PC-3 (cell line): Measurements from ENCODE around the gene WASHC2A. TPM values are rescaled to one million over a fixed set of nuclear protein-coding genes. Genes with fewer than 3 reads are reported as not detected.
"Not testable (repeated sequence)": the region's sequence is repeated elsewhere in the genome, so short reads cannot be mapped to it uniquely, and the experiment has no call there.

Experiments
- ATAC-seq: fragments of 200-7000 bp; cut with Tn5 transposase; 2 replicates; pipeline ENCODE4 v1.9.1; 2020; ENCODE audit warnings: mild to moderate bottlenecking, moderate library complexity
- BruUV-seq: library from RNA; stranded (reverse); fragments of 400-500 nt; replicated peaks from 2 replicates; lab custom pipeline; 2021; lab: Mats Ljungman, UMichigan
- CTCF ChIA-PET: fragments of 300-600 bp; sonication (Branson Sonifier 250); formaldehyde crosslinking; loops from one replicate; lab custom pipeline; 2022; ENCODE audit warnings: antibody characterized with exemption; lab: Charles Lee
- POLR2A ChIA-PET: fragments of 300-600 bp; sonication (Branson Sonifier 250); formaldehyde crosslinking; loops from one replicate; lab custom pipeline; 2022; ENCODE audit warnings: antibody characterized with exemption; ENCODE audit not compliant: unreplicated experiment; lab: Charles Lee
- DNase-seq: peaks from one replicate; pipeline ENCODE4 v3.0.0-alpha.2; 2015
- H2AFZ ChIP-seq: fragments of 300-600 bp; sonication (generic); 2 replicates; pipeline ENCODE4 v1.6.0; 2016; ENCODE audit warnings: antibody characterized with exemption, low read length
- H3F3A ChIP-seq: fragments of 300-600 bp; sonication (generic); one replicate; pipeline ENCODE4 v1.6.0; 2017; ENCODE audit warnings: antibody characterized with exemption, low read length, control low read depth, mild to moderate bottlenecking; ENCODE audit not compliant: unreplicated experiment
- H3K27ac ChIP-seq: fragments of 300-600 bp; sonication (generic); 2 replicates; pipeline ENCODE4 v1.5.1; 2016; ENCODE audit warnings: mild to moderate bottlenecking, low read length
- H3K27me3 ChIP-seq: fragments of 300-600 bp; sonication (generic); 2 replicates; pipeline ENCODE4 v1.6.1; 2016; ENCODE audit warnings: low read length, mixed read lengths
- H3K36me3 ChIP-seq: fragments of 300-600 bp; sonication (generic); 2 replicates; pipeline ENCODE4 v1.6.1; 2016; ENCODE audit warnings: low read depth, mixed run types, low read length, mixed read lengths
- H3K4me1 ChIP-seq: fragments of 300-600 bp; sonication (generic); 2 replicates; pipeline ENCODE4 v1.5.1; 2016; ENCODE audit warnings: low read length; ENCODE audit not compliant: insufficient read depth
- H3K4me2 ChIP-seq: fragments of 300-600 bp; sonication (generic); 2 replicates; pipeline ENCODE4 v1.6.0; 2016; ENCODE audit warnings: low read length
- H3K4me3 ChIP-seq: fragments of 300-600 bp; sonication (generic); 2 replicates; pipeline ENCODE4 v1.5.1; 2016; ENCODE audit warnings: mild to moderate bottlenecking, low read length, mixed read lengths
- H3K79me2 ChIP-seq: fragments of 300-600 bp; sonication (generic); 2 replicates; pipeline ENCODE4 v1.6.1; 2017; ENCODE audit warnings: low read length, mixed read lengths
- H3K9ac ChIP-seq: fragments of 300-600 bp; sonication (generic); 2 replicates; pipeline ENCODE4 v1.6.0; 2016; ENCODE audit warnings: mild to moderate bottlenecking, low read length
- H3K9me2 ChIP-seq: fragments of 300-600 bp; sonication (generic); replicated peaks from 2 replicates; pipeline ENCODE4 v1.6.1; 2016; ENCODE audit warnings: mixed run types, low read length, mixed read lengths
- H3K9me3 ChIP-seq: fragments of 300-600 bp; sonication (generic); 2 replicates; pipeline ENCODE4 v1.6.1; 2016; ENCODE audit warnings: low read length, mixed read lengths
- H4K20me1 ChIP-seq: fragments of 300-600 bp; sonication (generic); 2 replicates; pipeline ENCODE4 v1.6.1; 2016; ENCODE audit warnings: low read length, mixed read lengths
- intact Hi-C: fragments of 100-400 bp; cut with micrococcal nuclease; formaldehyde crosslinking; loops from 2 replicates; pipeline ENCODE4 v1.9.0; 2023
- total RNA-seq: library from RNA; depleted of rRNA; stranded (reverse); fragments of >200 nt; gene quantifications from 2 replicates; pipeline ENCODE4 v1.2.3, GENCODE V29; 2014

Gene WASHC2A
- total RNA-seq, 1 experiment from 2014 or later, result 57.9 TPM

- DNase-seq, H3K4me2 ChIP-seq, H3K9ac ChIP-seq, H3F3A ChIP-seq, CTCF ChIA-PET, POLR2A ChIA-PET, H3K4me1 ChIP-seq, H3K36me3 ChIP-seq, H3K4me3 ChIP-seq, H3K9me2 ChIP-seq, intact Hi-C loops, H4K20me1 ChIP-seq, ATAC-seq, BruUV-seq, H3K9me3 ChIP-seq, H3K27ac ChIP-seq, H2AFZ ChIP-seq, H3K27me3 ChIP-seq, H3K79me2 ChIP-seq: not testable (repeated sequence)
Measured at GRCh38 chr10:50092928-50093327, 25.2 kb downstream of the WASHC2A start.

GRCh38 chr10:50094630-50095029, 26.9 kb downstream of the WASHC2A start:
- CTCF ChIA-PET, H3K4me3 ChIP-seq, H3K9me2 ChIP-seq, BruUV-seq, POLR2A ChIA-PET, H3K9me3 ChIP-seq, H3K4me2 ChIP-seq, H3K36me3 ChIP-seq, H3K79me2 ChIP-seq, H3K9ac ChIP-seq, H3K27me3 ChIP-seq, H3K27ac ChIP-seq, intact Hi-C loops, DNase-seq, H2AFZ ChIP-seq, H4K20me1 ChIP-seq, H3F3A ChIP-seq, H3K4me1 ChIP-seq: not testable (repeated sequence)
- peak; percentile 56 for ATAC-seq

GRCh38 chr10:50095402-50095801, 27.6 kb downstream of the WASHC2A start:
- POLR2A ChIA-PET, H3K4me1 ChIP-seq, H3K9me3 ChIP-seq, ATAC-seq, H3K9me2 ChIP-seq, intact Hi-C loops, H3K9ac ChIP-seq, H3K4me2 ChIP-seq, H3K36me3 ChIP-seq, H3K27ac ChIP-seq, H3K79me2 ChIP-seq, H2AFZ ChIP-seq, H3K27me3 ChIP-seq, BruUV-seq, H3F3A ChIP-seq, H4K20me1 ChIP-seq, DNase-seq, CTCF ChIA-PET, H3K4me3 ChIP-seq: not testable (repeated sequence)

GRCh38 chr10:50096722-50097121, 29.0 kb downstream of the WASHC2A start:
- H3F3A ChIP-seq, H3K4me3 ChIP-seq, H3K4me1 ChIP-seq, H3K27ac ChIP-seq, DNase-seq, H3K79me2 ChIP-seq, H3K4me2 ChIP-seq, intact Hi-C loops, POLR2A ChIA-PET, BruUV-seq, H3K9me2 ChIP-seq, H3K27me3 ChIP-seq, H2AFZ ChIP-seq, H3K9me3 ChIP-seq, H3K9ac ChIP-seq, CTCF ChIA-PET, ATAC-seq, H4K20me1 ChIP-seq: not testable (repeated sequence)
- peaks cover 15% of the 10 kb centered on the region for H3K36me3 ChIP-seq

- intact Hi-C loops, H3K9me3 ChIP-seq, H3K27me3 ChIP-seq, ATAC-seq, BruUV-seq, H3F3A ChIP-seq, POLR2A ChIA-PET, H3K9me2 ChIP-seq, H3K9ac ChIP-seq, H4K20me1 ChIP-seq, H2AFZ ChIP-seq, CTCF ChIA-PET, H3K27ac ChIP-seq, H3K4me3 ChIP-seq, H3K79me2 ChIP-seq, DNase-seq, H3K4me1 ChIP-seq, H3K4me2 ChIP-seq: not testable (repeated sequence)
- peaks cover 19% of the 10 kb centered on the region for H3K36me3 ChIP-seq
Measured at GRCh38 chr10:50098645-50099044, 30.9 kb downstream of the WASHC2A start.

GRCh38 chr10:50101139-50101582, 33.4 kb downstream of the WASHC2A start:
- H3K9ac ChIP-seq, H3K27ac ChIP-seq, H3K4me1 ChIP-seq, H3K4me2 ChIP-seq, H3F3A ChIP-seq, CTCF ChIA-PET, H4K20me1 ChIP-seq, DNase-seq, H3K27me3 ChIP-seq, ATAC-seq, intact Hi-C loops, BruUV-seq, POLR2A ChIA-PET, H2AFZ ChIP-seq, H3K9me2 ChIP-seq, H3K79me2 ChIP-seq, H3K4me3 ChIP-seq, H3K9me3 ChIP-seq: not testable (repeated sequence)
- peaks cover 19% of the 10 kb centered on the region for H3K36me3 ChIP-seq

GRCh38 chr10:50101747-50102146, 34.0 kb downstream of the WASHC2A start:
- H3K4me2 ChIP-seq, H3K9me2 ChIP-seq, H3K9ac ChIP-seq, H3K9me3 ChIP-seq, H4K20me1 ChIP-seq, H2AFZ ChIP-seq, DNase-seq, H3K4me3 ChIP-seq, BruUV-seq, H3F3A ChIP-seq, H3K27me3 ChIP-seq, POLR2A ChIA-PET, H3K27ac ChIP-seq, intact Hi-C loops, H3K4me1 ChIP-seq, CTCF ChIA-PET, ATAC-seq, H3K79me2 ChIP-seq: not testable (repeated sequence)
- H3K36me3 ChIP-seq, result peaks cover 19% of the 10 kb centered on the region
